Measurements from ENCODE around the gene TET2. TPM values are rescaled to one million over a fixed set of nuclear protein-coding genes. Genes with fewer than 3 reads are reported as not detected.

TET2 gene
- total RNA-seq, 1 experiment from 2014 or later = 13.1 TPM

DNA sequence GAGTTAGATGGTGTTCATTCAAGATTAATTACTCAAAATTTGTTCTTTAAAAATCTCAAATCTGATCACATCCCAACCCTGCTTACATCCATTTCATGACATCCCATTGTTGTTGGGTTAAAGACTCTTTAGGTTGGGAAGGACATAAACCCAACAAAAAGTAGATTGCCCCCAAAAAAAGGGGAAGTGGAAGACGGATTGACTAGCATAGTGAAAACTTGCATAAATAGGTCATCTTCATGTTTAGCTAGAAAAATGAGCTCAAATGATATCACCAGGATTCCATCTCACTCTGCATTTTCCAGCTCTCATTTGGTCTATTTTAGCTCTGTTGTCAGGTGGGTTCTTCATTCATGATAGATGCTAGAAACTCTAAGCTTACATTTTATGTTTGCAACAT is 18.5 kb upstream of the TET2 start:
- Histone ChIP-seq H3K27ac (no peak overlapping the region), H3K4me3 (no peak overlapping the region), H3K27me3 (replicated peaks) (no peaks in the 10 kb centered on the region), H3K9me3 (replicated peaks) (no peaks in the 10 kb centered on the region), H3K4me1 (replicated peaks) (no peaks in the 10 kb centered on the region), H3K36me3 (no peaks in the 10 kb centered on the region)
- no peak for DNase-seq (ENCODE audit: low read depth in 1 of 2, low spot score in 2 of 2)

DNA sequence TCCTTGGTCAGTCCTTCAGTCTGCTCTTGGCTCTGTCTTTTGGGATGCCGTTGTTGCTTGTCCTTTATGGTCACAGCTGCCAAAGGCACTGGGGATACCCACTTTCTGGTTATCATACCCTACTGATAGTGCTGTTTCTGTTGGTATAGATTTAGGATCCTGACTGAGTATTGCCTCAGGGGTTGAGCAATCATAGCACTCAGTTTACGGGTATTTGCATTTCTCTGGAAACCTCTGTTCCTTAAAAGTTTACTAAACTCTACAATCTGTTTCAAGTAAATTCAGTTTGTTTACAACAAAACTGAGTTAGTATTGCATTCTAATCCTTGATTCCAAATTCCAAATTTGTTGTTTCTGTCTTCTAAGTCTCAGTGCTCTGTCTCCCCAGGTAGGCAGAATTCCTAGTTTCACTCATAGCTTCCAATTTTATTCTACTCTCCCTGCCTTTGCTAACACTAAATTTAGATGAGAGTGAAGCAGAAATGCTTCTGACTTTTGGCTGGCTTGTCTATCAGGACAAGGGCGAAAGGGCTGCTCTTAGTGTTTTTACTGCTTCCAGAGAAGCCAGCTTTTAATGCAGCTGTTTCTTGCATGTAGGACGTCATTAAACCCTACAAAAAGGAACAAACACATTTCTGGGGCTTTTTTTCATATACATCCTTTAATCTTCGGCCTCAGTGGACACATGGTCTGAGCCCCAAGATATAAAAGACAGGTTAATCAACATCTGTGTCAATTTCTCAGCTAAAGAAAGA is 17.2 kb upstream of the TET2 start:
- H3K36me3 ChIP-seq = no peaks in the 10 kb centered on the region
- H3K27ac ChIP-seq = no peak overlapping the region
- no peak for DNase-seq (ENCODE audit: low read depth in 1 of 2, low spot score in 2 of 2)
- no peaks in the 10 kb centered on the region for H3K9me3 ChIP-seq (replicated peaks)
- no peak overlapping the region for H3K4me3 ChIP-seq
- no peaks in the 10 kb centered on the region for H3K4me1 ChIP-seq (replicated peaks)
- H3K27me3 ChIP-seq (replicated peaks) = no peaks in the 10 kb centered on the region

DNA sequence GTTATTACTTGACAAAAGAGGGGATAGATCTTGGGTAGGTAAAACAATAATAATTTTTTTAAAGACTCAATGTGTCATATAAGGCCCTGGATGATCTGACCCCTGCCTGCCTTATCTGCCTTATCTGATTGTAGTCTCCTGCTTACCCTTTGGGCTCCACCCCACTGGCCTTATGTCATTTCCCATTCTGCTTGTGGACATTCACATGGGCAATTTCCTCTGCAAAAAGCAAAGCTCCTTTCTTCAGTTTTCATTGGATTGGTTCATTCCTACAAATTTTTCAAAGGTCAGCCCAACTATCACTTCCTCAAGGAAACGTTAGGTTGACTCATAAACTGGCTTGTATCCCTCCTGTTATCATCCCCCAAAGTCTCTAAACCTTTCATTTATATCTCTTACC is 15.7 kb upstream of the TET2 start:
- Histone ChIP-seq H3K9me3 (replicated peaks) (no peaks in the 10 kb centered on the region), H3K36me3 (no peaks in the 10 kb centered on the region), H3K4me1 (replicated peaks) (no peaks in the 10 kb centered on the region), H3K27ac (no peak overlapping the region), H3K27me3 (replicated peaks) (no peaks in the 10 kb centered on the region), H3K4me3 (no peak overlapping the region)
- no peak for DNase-seq (ENCODE audit: low read depth in 1 of 2, low spot score in 2 of 2)

DNA sequence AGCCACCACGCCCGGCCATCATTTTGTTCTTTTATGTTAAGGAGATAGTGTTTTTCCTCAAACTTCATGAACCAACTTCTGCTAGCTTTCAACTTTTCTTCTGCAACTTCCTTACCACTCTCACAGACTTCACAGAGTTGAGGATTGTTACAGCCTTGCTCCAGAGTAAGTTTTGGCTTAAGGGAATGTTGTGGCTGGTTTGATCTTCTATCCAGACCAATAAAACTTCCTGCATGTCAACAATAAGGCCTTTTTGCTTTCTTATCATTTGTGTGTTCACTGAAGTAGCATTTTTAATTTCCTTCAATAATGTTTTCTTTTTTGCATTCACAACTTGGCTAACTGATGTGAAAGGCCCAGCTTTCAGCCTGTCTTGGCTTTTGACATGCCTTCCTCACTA is 12.7 kb upstream of the TET2 start:
- DNase-seq (ENCODE audit: low read depth in 1 of 2, low spot score in 2 of 2) = no peak
- Histone ChIP-seq H3K36me3 (no peaks in the 10 kb centered on the region), H3K27me3 (replicated peaks) (no peaks in the 10 kb centered on the region), H3K9me3 (replicated peaks) (no peaks in the 10 kb centered on the region), H3K4me1 (replicated peaks) (no peaks in the 10 kb centered on the region), H3K27ac (no peak overlapping the region), H3K4me3 (no peak overlapping the region)

DNA sequence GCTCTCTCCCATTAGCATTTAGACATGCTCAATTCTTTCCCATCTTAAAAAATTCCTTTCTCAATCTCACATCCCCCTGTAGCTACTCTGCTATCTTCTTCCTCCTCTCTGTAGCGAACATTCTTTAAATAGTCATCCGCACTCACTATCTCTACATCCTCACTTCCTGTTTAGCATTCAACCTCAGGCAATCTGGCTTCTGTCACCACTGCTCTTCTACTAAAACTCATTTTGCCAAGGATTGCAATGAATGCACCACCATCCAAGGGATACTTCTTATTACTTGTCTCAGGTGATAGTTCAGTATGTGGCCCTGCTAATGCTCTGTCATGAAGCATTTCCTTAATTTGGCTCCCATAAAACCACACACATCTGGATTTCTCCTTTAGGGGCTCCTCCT is 10.9 kb upstream of the TET2 start:
- H3K4me3 ChIP-seq = no peak overlapping the region
- no peak overlapping the region for H3K27ac ChIP-seq
- H3K36me3 ChIP-seq = no peaks in the 10 kb centered on the region
- no peaks in the 10 kb centered on the region for H3K9me3 ChIP-seq (replicated peaks)
- no peaks in the 10 kb centered on the region for H3K27me3 ChIP-seq (replicated peaks)
- DNase-seq (ENCODE audit: low read depth in 1 of 2, low spot score in 2 of 2) = no peak
- H3K4me1 ChIP-seq (replicated peaks) = no peaks in the 10 kb centered on the region

DNA sequence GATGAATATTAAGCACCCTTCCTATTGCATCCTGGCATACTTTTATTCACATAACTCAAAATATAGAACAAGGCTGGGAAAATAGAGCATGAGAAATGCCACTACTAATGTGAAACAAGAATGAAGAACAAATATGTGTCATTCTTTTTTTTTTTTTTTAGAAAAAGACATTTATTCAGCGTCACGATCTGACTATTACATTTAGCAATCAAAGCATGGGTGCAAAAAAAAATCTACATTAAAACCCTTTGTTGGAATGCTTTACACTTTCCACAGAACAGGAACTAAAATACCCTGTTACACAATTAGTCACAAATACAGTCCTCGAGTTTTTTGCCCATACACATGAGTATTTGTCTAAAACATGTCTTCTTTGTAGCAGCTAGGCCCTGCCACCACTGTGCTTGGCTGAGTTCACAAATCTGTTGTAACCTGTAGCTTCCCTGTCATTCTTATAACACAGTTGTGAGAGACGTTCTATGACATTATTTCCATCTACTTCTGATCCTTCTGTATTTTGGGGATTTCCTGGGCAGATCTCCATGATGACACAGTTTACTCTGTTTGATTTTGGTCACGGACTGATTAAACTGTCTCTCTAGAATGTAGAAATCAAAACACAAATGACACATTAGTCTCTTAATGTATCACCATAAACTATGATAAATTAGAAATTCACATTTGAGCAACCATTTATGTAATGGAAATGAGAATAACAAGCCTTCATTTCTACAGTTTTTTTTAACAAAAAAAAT is 9.4 kb upstream of the TET2 start:
- Histone ChIP-seq H3K4me1 (replicated peaks) (no peaks in the 10 kb centered on the region), H3K4me3 (no peak overlapping the region), H3K36me3 (no peaks in the 10 kb centered on the region), H3K27me3 (replicated peaks) (no peaks in the 10 kb centered on the region), H3K9me3 (replicated peaks) (no peaks in the 10 kb centered on the region), H3K27ac (no peak overlapping the region)
- DNase-seq (ENCODE audit: low read depth in 1 of 2, low spot score in 2 of 2) = no peak

DNA sequence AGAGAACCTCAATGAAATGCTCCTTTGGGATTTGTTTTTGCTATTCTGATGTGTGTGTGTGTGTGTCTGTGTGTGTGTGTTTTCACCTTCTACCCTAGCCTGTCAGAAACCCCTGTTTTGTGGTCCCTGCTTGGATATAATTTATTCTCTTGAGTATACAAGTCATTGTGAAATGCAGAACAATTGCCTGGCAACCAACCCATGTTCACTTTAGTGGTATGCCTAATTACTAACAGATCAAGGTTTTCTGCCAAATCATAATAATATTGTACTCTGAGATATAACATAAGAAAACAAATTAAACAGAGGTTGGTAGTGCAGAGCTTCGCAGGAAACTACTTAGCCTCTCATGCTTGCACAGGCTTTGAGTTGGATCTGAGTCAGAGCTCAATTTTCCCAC is 7.0 kb upstream of the TET2 start:
- Histone ChIP-seq H3K27me3 (replicated peaks) (no peaks in the 10 kb centered on the region), H3K4me1 (replicated peaks) (no peaks in the 10 kb centered on the region), H3K27ac (no peak overlapping the region), H3K4me3 (no peak overlapping the region), H3K36me3 (no peaks in the 10 kb centered on the region), H3K9me3 (replicated peaks) (no peaks in the 10 kb centered on the region)
- no peak for DNase-seq (ENCODE audit: low read depth in 1 of 2, low spot score in 2 of 2)

DNA sequence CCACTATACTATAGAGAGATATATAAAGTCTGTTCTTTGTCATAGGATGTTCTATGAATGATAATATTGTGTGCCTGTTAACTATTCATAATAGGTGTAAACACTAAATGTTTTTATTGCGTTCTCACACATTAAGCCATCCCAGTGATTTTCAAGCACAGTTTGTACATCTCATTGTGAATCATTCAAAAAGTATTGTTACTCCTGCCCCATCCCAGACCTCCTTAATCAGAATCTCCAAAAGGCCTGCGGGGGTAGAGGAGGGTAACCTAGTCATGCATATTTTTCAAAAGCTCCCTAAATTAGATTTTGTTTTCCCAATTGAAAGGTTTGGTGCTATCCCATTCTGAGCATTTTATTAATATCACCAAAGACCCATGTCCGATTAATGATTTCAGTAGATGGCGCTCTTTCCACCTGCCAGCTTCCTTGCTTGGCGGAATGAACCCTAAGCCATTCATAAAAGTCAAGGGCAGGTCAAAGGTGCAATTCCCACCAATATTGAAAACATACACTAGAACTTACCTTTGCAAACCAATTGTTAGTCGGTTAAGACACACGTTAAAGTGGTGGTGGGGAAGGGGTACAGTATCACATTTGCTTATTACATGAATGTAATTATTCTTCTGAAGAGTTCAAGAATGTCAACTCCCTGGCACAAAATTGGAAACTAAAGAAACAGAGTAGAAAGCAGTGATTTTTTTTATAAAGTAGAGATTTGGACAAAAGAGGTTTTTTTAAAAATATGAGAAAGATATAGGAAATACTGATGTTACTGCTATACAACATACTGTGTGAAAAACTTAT is 5.8 kb upstream of the TET2 start:
- Histone ChIP-seq H3K36me3 (no peaks in the 10 kb centered on the region), H3K4me1 (replicated peaks) (no peaks in the 10 kb centered on the region; the same call in 1 of the 2 replicates), H3K4me3 (no peak overlapping the region), H3K9me3 (replicated peaks) (no peaks in the 10 kb centered on the region), H3K27ac (no peak overlapping the region), H3K27me3 (replicated peaks) (no peaks in the 10 kb centered on the region)
- DNase-seq (ENCODE audit: low read depth in 1 of 2, low spot score in 2 of 2) = peak in 1 of 2 experiments; percentile 35

DNA sequence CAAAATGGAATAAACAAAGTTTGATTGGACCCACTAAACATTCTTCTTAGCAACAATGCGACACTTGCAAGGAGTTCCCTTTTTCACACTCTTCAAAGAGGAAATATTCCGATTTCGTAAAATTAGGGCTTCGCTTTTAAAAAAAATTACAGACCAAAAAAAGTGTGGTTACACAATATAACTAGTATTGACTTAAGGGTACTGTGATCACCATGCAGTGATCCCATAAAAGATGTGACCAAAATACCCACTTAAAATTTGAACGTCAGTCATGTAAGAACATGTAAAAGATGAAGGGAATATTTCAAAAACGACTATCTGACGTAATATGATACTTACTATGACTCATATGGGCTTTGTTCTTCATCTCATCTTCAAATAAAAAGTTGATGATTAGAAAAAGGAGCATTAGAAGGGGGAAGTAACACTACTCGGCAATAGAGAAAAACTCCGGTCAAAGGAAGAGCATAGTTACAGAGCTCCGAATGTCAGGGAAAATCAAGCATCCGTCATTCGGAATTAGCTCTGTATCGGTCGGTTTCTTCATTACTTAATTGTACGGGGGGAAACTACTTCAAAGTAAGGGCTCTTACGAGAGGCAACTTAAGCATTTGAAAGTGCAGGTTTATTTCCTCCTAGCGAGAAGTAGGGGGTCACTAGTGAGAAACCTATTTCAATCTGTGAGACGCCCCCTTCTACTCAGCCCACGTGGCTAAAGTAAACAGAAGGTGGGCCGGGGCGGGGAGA is 1.3 kb upstream of the TET2 start:
- peaks cover 7% of the 10 kb centered on the region; the same call in 1 of the 2 replicates for H3K36me3 ChIP-seq
- H3K27me3 ChIP-seq (replicated peaks) = no peaks in the 10 kb centered on the region
- H3K4me3 ChIP-seq = peak overlapping the region; percentile 94
- no peaks in the 10 kb centered on the region; the same call in 1 of the 2 replicates for H3K4me1 ChIP-seq (replicated peaks)
- no peaks in the 10 kb centered on the region for H3K9me3 ChIP-seq (replicated peaks)
- no peak overlapping the region for H3K27ac ChIP-seq
- DNase-seq (ENCODE audit: low read depth in 1 of 2, low spot score in 2 of 2) = no peak

DNA sequence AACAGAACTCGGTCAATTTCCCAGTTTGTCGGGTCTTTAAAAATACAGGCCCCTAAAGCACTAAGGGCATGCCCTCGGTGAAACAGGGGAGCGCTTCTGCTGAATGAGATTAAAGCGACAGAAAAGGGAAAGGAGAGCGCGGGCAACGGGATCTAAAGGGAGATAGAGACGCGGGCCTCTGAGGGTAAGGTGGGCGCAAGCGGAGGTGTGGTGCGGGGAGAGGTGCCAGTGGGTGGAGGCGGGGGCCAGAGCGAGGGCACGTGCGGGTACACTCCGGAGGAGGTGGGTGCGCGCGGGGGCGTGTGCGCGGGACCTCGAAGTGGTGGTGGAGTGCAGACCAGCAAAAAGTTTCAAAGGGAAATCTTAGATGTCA is 787 bp upstream of the TET2 start:
- Histone ChIP-seq H3K4me1 (replicated peaks) (no peaks in the 10 kb centered on the region; the same call in 1 of the 2 replicates), H3K27me3 (replicated peaks) (no peaks in the 10 kb centered on the region), H3K4me3 (peak overlapping the region; percentile 94), H3K27ac (no peak overlapping the region), H3K9me3 (replicated peaks) (no peaks in the 10 kb centered on the region), H3K36me3 (peaks cover 7% of the 10 kb centered on the region; the same call in 1 of the 2 replicates)
- no peak for DNase-seq (ENCODE audit: low read depth in 1 of 2, low spot score in 2 of 2)

DNA sequence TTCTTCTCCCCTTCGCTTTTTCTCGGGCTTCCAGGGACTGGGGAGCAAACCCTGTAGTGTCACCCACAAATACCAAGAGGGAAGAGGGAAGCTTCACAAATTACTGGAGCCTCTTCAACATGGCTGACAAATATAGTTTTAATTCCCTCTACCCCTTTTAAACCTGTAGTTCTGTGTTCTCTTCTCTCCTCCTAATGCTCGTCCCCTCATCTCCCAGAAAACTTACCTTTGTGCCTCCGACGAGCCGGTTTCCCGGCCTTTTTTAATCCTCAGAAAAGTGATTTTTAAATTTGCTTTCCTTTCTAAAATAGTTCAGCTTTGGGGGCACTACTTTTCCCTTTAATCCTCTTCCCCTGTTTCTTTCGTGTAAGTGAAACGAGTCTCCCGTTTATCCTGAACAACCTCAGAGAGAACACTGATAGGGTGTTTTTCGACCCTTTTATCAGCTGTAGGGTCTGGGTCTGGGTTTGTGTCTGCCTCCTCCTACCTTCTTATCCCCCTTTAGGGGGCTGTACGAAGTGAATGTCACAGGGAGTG is 408 bp downstream of the TET2 start:
- no peaks in the 10 kb centered on the region for H3K27me3 ChIP-seq (replicated peaks)
- no peaks in the 10 kb centered on the region; the same call in 1 of the 2 replicates for H3K4me1 ChIP-seq (replicated peaks)
- peak overlapping the region; percentile 80 for H3K27ac ChIP-seq
- H3K36me3 ChIP-seq = peaks cover 7% of the 10 kb centered on the region; the same call in 1 of the 2 replicates
- peak overlapping the region; percentile 94 for H3K4me3 ChIP-seq
- H3K9me3 ChIP-seq (replicated peaks) = no peaks in the 10 kb centered on the region
- no peak for DNase-seq (ENCODE audit: low read depth in 1 of 2, low spot score in 2 of 2)

DNA sequence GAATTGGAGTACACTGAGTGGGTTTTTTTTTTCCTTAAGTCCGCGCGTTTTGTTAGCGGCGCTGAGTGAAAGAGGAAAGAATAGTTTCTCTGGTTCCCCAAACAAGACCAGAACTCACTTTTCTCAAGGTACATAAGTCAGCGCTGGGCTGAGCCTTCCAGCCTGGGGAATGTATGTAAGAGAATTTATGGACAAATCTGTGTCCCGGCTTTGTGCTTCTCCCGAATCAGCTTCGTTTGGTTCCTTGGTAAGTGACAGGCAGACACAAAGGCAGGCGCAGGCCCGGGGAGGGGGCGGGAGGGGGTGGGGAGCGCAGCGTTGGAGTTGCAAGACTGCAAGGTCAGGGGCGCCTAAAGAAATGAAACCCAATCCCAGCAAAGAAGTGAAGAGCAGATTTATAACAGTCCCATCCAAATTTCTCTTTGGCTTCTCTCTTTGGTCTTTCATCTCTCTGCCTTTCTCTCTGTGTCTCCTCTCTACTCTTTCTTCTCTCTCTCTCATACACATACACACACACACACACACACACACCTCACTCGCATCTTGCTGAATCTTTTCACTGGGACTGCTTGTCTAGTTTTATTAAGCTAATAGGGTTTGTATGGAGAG is 981 bp downstream of the TET2 start:
- peak in 1 of 2 experiments; percentile 63 for DNase-seq (ENCODE audit: low read depth in 1 of 2, low spot score in 2 of 2)
- no peaks in the 10 kb centered on the region; the same call in 1 of the 2 replicates for H3K4me1 ChIP-seq (replicated peaks)
- H3K9me3 ChIP-seq (replicated peaks) = no peaks in the 10 kb centered on the region
- H3K27me3 ChIP-seq (replicated peaks) = no peaks in the 10 kb centered on the region
- peak overlapping the region; percentile 80 for H3K27ac ChIP-seq
- H3K36me3 ChIP-seq = peaks cover 7% of the 10 kb centered on the region; the same call in 1 of the 2 replicates
- H3K4me3 ChIP-seq = peak overlapping the region; percentile 94

Data from SJSA1 (cell line).